Psoas muscle (tissue), 8 donors: ENCODE results near the gene RINL. TPM values are rescaled to one million over a fixed set of nuclear protein-coding genes. Genes with fewer than 3 reads are reported as not detected.

Source experiments
- ATAC-seq, 4 donors: fragments of 200-7000 bp; cut with Tn5 transposase; one replicate each; pipeline ENCODE4 v1.9.1; 2020; ENCODE audit warnings: moderate library complexity in 3 of 4, mild to moderate bottlenecking in 2 of 4
- DNase-seq, 2 donors: peaks; one replicate each; pipeline ENCODE4 v3.0.0-alpha.2; 2020
- H3K27ac ChIP-seq: fragments of 200-600 bp; one replicate; pipeline ENCODE4 v1.8.0; 2022
- H3K27me3 ChIP-seq, 3 donors: fragments of 200-600 bp in 1 of 3; one replicate each; pipeline versions ENCODE4 v1.6.1 to v1.8.0; 2013 to 2022; ENCODE audit warnings: low read length in 2 of 3, mild to moderate bottlenecking in 2 of 3, moderate library complexity in 1 of 3; ENCODE audit not compliant: insufficient read depth in 3 of 3
- H3K36me3 ChIP-seq, 2 donors: fragments of 200-600 bp in 1 of 2; one replicate each; pipeline versions ENCODE4 v1.6.1 to v1.8.0; 2013 to 2022; ENCODE audit warnings: low read depth in 1 of 2, mild to moderate bottlenecking in 1 of 2, moderate library complexity in 1 of 2; ENCODE audit not compliant: insufficient read depth in 1 of 2
- H3K4me1 ChIP-seq: fragments of 200-600 bp; one replicate; pipeline ENCODE4 v1.8.0; 2022
- H3K4me3 ChIP-seq: fragments of 200-600 bp; one replicate; pipeline ENCODE4 v1.8.0; 2022; ENCODE audit warnings: mild to moderate bottlenecking
- H3K9me3 ChIP-seq: fragments of 200-600 bp; one replicate; pipeline ENCODE4 v1.8.0; 2022
- WGBS, 3 donors: extraction: QIAGEN DNeasy Blood & Tissue Kit; methylation state at CpG; one replicate each; pipeline versions ENCODE4 v1.1.6 to v1.1.7; 2013; 5-methylcytosine and 5-hydroxymethylcytosine counted together
- intact Hi-C, 2 donors: fragments of 100-400 bp; cut with DNase I; formaldehyde crosslinking; loops; one replicate each; pipeline versions ENCODE4 v1.11.0 to v1.14.2; 2022
- polyA plus RNA-seq, 3 donors: library from polyadenylated mRNA; stranded (reverse); fragments of 200-250 nt; gene quantifications; one replicate each; pipeline ENCODE4 v1.2.3, GENCODE V29; 2013
- total RNA-seq, 4 donors: library from RNA; stranded (reverse); fragmentation: NEBNext Ultra II Directional in 2 of 4; extraction: Animal tissue kit (Norgen Biotek cat#: 25700) in 2 of 4; gene quantifications; one replicate each; pipeline versions ENCODE4 v1.2.1 to v1.2.4, GENCODE V29; 2021 to 2023
- TF ChIP-seq, protein P1 (sequence below): fragments of 200-600 bp; IDR thresholded peaks from one replicate; pipeline ENCODE4 v1.8.0; 2022; ENCODE audit warnings: antibody characterized with exemption
- donor health status: healthy with polysubstance abuse.
- donor health status: DM: no; HTN: no; CAD: no; lungs with moderate emphysema.
- donor health status: Bipolar disorder and iron deficiency.
- donor health status: healthy.
- donor health status: DM: yes; HTN: yes; CAD: no.
- donor health status: DM: no; HTN: no; CAD: no.
- donor health status: DM: no; HTN: no; CAD: no.
- donor health status: DM: yes; HTN: yes; CAD: no.

Gene RINL
- total and polyA plus RNA-seq, 7 donors: 1.5 to 4.8 (median 2.2) TPM

DNA sequence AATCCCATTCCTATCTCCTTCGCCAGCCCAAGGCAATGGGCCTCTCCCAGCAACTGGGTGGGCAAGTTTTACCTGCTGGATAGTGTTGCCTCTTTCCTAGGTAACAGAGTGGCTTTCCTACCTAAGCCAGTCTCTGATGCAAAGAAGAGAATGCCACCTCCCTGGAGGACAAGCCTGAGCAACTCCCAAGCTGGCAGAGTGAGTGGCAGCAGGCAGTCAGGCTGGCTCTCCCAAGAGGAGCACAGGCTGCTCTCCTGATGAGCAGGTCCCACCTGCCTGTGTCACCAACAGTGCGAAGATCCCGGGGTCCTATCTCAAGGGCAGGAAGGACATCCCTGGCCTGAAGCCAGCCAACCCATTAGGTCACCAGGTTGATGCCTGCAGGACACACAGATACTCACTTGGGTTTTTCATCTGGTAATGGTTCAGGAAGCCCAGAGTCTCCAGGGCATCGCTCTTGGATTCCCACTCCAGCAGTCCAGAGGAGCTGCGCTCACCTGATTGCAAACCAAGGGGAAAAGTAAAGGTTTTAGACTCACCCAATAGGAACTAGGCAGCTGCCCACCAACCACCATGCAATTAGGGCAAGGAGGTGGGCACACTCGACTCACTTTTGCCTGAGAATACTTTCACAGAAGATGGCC, 41.0 kb downstream of the RINL start:
- 74 to 83% (median 77%) methylated on average over 6 of the region's 6 CpGs for WGBS, 3 donors
- intact Hi-C loops: loop anchor here in 1 of 2 donors (10.0 kb wide), 1 partner anchor 192 kb away; the partner anchor contains the start of gene ACTN4
- peak in 1 of 2 donors; percentile 53 for DNase-seq
- H3K27ac ChIP-seq: peak overlapping the region; percentile 99
- no peak for ATAC-seq
- TF ChIP-seq, protein P1, sequence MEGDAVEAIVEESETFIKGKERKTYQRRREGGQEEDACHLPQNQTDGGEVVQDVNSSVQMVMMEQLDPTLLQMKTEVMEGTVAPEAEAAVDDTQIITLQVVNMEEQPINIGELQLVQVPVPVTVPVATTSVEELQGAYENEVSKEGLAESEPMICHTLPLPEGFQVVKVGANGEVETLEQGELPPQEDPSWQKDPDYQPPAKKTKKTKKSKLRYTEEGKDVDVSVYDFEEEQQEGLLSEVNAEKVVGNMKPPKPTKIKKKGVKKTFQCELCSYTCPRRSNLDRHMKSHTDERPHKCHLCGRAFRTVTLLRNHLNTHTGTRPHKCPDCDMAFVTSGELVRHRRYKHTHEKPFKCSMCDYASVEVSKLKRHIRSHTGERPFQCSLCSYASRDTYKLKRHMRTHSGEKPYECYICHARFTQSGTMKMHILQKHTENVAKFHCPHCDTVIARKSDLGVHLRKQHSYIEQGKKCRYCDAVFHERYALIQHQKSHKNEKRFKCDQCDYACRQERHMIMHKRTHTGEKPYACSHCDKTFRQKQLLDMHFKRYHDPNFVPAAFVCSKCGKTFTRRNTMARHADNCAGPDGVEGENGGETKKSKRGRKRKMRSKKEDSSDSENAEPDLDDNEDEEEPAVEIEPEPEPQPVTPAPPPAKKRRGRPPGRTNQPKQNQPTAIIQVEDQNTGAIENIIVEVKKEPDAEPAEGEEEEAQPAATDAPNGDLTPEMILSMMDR: no peak
- H3K27me3 ChIP-seq: no peaks in the 10 kb centered on the region
- peaks cover 79% of the 10 kb centered on the region for H3K4me1 ChIP-seq
- H3K4me3 ChIP-seq: no peak overlapping the region
- H3K36me3 ChIP-seq: peaks cover 16 to 67% of the 10 kb centered on the region in 2 donors
- H3K9me3 ChIP-seq: no peaks in the 10 kb centered on the region

DNA sequence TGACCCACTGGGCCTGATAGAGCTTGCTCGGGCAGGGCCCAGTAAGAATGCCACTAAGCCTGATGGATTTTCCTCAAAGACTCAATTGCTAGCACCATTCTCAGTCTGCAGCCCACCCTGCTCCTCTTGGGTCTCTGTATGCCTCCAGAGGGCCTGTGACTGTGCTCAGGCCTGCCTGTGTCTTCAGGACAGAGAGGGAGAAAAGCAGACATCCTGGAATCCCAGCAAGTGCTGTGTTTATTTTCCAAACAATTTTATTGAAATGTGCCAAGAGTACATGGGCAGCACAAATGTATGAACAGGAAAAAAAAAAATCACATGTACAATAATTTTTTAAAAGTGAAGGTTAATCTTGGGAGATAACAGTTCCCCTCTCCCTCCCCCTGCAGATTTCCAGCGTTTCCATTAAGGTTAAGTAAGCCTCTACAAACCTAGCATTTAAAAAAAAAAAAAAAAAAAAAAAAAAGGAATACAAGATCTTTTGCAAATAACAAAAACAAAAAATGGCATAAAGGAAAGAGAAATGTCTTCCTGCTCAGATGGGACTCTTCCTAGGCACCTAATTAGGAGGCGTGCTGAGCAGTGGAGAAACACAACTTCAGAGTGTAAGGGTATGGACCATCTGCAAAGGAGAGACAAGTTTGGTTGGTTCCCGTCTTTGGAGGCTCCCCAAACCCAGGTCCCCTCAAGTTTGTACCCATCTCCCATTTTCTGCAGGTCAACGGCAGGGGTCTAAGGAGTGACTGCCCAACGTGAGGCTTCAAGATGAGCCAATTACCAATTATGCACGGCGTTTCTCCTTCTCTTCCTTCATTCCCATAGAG, 41.7 kb downstream of the RINL start:
- intact Hi-C loops: loop anchor here in 1 of 2 donors (10.0 kb wide), 1 partner anchor 192 kb away; the partner anchor contains the start of gene ACTN4
- DNase-seq: no peak

DNA sequence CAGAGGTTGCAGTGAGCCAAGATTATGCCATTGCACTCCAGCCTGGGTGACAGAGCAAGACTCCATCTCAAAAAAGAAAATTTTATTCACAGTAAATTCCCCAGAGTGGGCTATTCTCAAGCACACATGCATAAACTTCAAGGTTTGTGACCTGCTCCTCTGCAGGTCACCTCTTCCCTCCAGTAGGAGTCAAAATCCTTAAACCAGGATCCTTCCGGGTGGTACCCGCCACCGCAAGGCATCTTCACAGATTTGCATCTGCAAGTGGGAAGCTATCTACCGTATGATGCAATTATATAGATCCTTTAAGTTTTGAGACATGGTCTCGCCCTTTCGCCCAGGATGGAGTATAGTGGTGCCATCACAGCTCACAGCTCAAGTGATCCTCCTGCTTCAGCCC, 43.5 kb downstream of the RINL start:
- DNase-seq (no peak), ATAC-seq (no peak)
- 95 to 96% (median 96%) methylated on average over 6 of the region's 6 CpGs for WGBS, 3 donors
- Histone ChIP-seq H3K4me1 (peaks cover 71% of the 10 kb centered on the region), H3K27me3 (no peaks in the 10 kb centered on the region), H3K9me3 (no peaks in the 10 kb centered on the region), H3K36me3 (peaks cover 12 to 53% of the 10 kb centered on the region in 2 donors), H3K4me3 (no peak overlapping the region), H3K27ac (peak overlapping the region; percentile 99)
- intact Hi-C loops: loop anchor here (5.0 to 10.0 kb wide), 2 partner anchors 187 to 190 kb away; partner anchors contain the start of gene ACTN4 (in 2 of the 2)
- TF ChIP-seq, protein P1: no peak

More for the DNA sequence above, 41.7 kb downstream of the RINL start:
- no peaks in the 10 kb centered on the region for H3K9me3 ChIP-seq
- peaks cover 16 to 59% of the 10 kb centered on the region in 2 donors for H3K36me3 ChIP-seq
- ATAC-seq: no peak
- no peaks in the 10 kb centered on the region for H3K27me3 ChIP-seq
- TF ChIP-seq, protein P1: no peak
- H3K4me3 ChIP-seq: no peak overlapping the region
- 59 to 73% (median 64%) methylated on average over 8 of the region's 8 CpGs for WGBS, 3 donors
- H3K27ac ChIP-seq: peak overlapping the region; percentile 99
- peaks cover 73% of the 10 kb centered on the region for H3K4me1 ChIP-seq

DNA sequence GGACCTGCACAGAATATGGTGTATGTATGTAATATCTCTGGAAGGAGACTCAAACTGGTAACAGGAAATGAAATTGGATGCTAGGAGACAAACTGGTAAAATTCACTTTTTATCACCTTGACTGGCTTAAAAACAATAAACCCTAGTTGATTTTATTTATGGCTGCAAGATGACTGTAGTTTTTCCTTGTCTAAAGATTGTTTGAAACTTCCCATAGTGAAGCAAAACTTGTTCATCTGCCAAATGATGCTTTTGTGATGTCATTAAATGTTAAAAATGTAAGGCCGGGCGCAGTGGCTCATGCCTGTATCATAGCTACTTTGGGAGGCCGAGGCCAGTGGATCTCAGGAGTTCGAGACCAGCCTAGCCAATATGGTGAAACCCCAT, 44.0 kb downstream of the RINL start:
- DNase-seq: no peak
- no peak overlapping the region for H3K4me3 ChIP-seq
- H3K36me3 ChIP-seq: peaks cover 8 to 53% of the 10 kb centered on the region in 2 donors
- intact Hi-C loops: loop anchor here (5.0 to 10.0 kb wide), 2 partner anchors 187 to 189 kb away; partner anchors contain the start of gene ACTN4 (in 2 of the 2)
- H3K27ac ChIP-seq: peak overlapping the region; percentile 99
- WGBS, 3 donors: 91 to 93% (median 93%) methylated on average over 4 of the region's 4 CpGs
- no peaks in the 10 kb centered on the region for H3K9me3 ChIP-seq
- H3K27me3 ChIP-seq: no peaks in the 10 kb centered on the region
- ATAC-seq: no peak
- TF ChIP-seq, protein P1: no peak
- peaks cover 66% of the 10 kb centered on the region for H3K4me1 ChIP-seq
